GM23338 (cell line): ENCODE results near the gene CRHR1. TPM values are rescaled to one million over a fixed set of nuclear protein-coding genes. Genes with fewer than 3 reads are reported as not detected.

Experiments used
- ATAC-seq: fragments of 200-7000 bp; cut with Tn5 transposase; 3 replicates; pipeline ENCODE4 v1.9.1; 2020
- DNase-seq: peaks from one replicate; pipeline ENCODE4 v3.0.0-alpha.2; 2015; ENCODE audit warnings: low spot score
- H2AFZ ChIP-seq: fragments of 200-600 bp; sonication (generic); 2 replicates; pipeline ENCODE4 v1.8.0; 2016; ENCODE audit warnings: antibody characterized with exemption, mild to moderate bottlenecking, moderate library complexity
- H3F3A ChIP-seq: fragments of 200-600 bp; sonication (generic); replicated peaks from 2 replicates; pipeline ENCODE4 v1.8.0; 2017; ENCODE audit warnings: antibody characterized with exemption, mixed run types, low read depth
- H3K27ac ChIP-seq: fragments of 200-600 bp; sonication (generic); 2 replicates; pipeline ENCODE4 v1.6.1; 2016; ENCODE audit warnings: low read depth
- H3K27me3 ChIP-seq: fragments of 200-600 bp; sonication (generic); 2 replicates; pipeline ENCODE4 v1.8.0; 2016; ENCODE audit warnings: mild to moderate bottlenecking, mixed run types, moderate library complexity; ENCODE audit not compliant: insufficient read depth
- H3K36me3 ChIP-seq: fragments of 200-600 bp; sonication (generic); 2 replicates; pipeline ENCODE4 v1.8.0; 2016; ENCODE audit warnings: mild to moderate bottlenecking; ENCODE audit not compliant: insufficient read depth
- H3K4me1 ChIP-seq: fragments of 200-600 bp; sonication (generic); 2 replicates; pipeline ENCODE4 v1.8.0; 2016; ENCODE audit warnings: mild to moderate bottlenecking, moderate library complexity; ENCODE audit not compliant: insufficient read depth
- H3K4me2 ChIP-seq: fragments of 200-600 bp; sonication (generic); 2 replicates; pipeline ENCODE4 v1.7.1; 2017; ENCODE audit warnings: mixed run types
- H3K4me3 ChIP-seq: fragments of 200-600 bp; sonication (generic); 2 replicates; pipeline ENCODE4 v1.6.1; 2016; ENCODE audit warnings: mixed run types
- H3K79me2 ChIP-seq: fragments of 200-600 bp; sonication (generic); replicated peaks from 2 replicates; pipeline ENCODE4 v1.8.0; 2017; ENCODE audit warnings: mild to moderate bottlenecking; ENCODE audit not compliant: insufficient read depth
- H3K9me2 ChIP-seq: fragments of 200-600 bp; sonication (generic); 2 replicates; pipeline ENCODE4 v1.8.0; 2017; ENCODE audit not compliant: insufficient read depth
- H4K20me1 ChIP-seq: fragments of 200-600 bp; sonication (generic); replicated peaks from 2 replicates; pipeline ENCODE4 v1.8.0; 2017; ENCODE audit warnings: mild to moderate bottlenecking; ENCODE audit not compliant: insufficient read depth
- H3K27ac Mint-ChIP-seq: 2 replicates; pipeline ENCODE4 v1.8.0; 2020; ENCODE audit warnings: inconsistent platforms, mild to moderate bottlenecking, moderate library complexity, mixed read lengths
- H3K27me3 Mint-ChIP-seq: 3 replicates; pipeline ENCODE4 v1.8.0; 2022; ENCODE audit warnings: low read depth, mild to moderate bottlenecking, moderate library complexity, mixed read lengths, inconsistent platforms; ENCODE audit not compliant: insufficient read depth, poor library complexity
- H3K36me3 Mint-ChIP-seq: 3 replicates; pipeline ENCODE4 v1.8.0; 2021; ENCODE audit warnings: low read depth, mild to moderate bottlenecking, inconsistent platforms, moderate library complexity, mixed read lengths
- H3K4me1 Mint-ChIP-seq: 3 replicates; pipeline ENCODE4 v1.8.0; 2020; ENCODE audit warnings: mild to moderate bottlenecking, inconsistent platforms, mixed read lengths
- H3K4me3 Mint-ChIP-seq: 3 replicates; pipeline ENCODE4 v1.8.0; 2021; ENCODE audit warnings: moderate library complexity, mild to moderate bottlenecking, inconsistent platforms, mixed read lengths
- H3K9me3 Mint-ChIP-seq: 3 replicates; pipeline ENCODE4 v1.8.0; 2020; ENCODE audit warnings: moderate library complexity, mild to moderate bottlenecking, inconsistent platforms, mixed read lengths
- CREB1 ChIP-seq: fragments of 250-450 bp; sonication (Bioruptor Pico); IDR thresholded peaks from 2 replicates; pipeline ENCODE4 v1.5.0; 2020; ENCODE audit warnings: low read depth, mild to moderate bottlenecking, moderate library complexity
- ETS1 ChIP-seq: IDR thresholded peaks from 2 replicates; pipeline ENCODE4 v1.6.1; 2016; ENCODE audit warnings: antibody characterized with exemption
- EZH2 ChIP-seq: fragments of 200-600 bp; sonication (generic); IDR thresholded peaks from one replicate; pipeline ENCODE4 v1.8.0; 2017; ENCODE audit warnings: antibody characterized with exemption, mild to moderate bottlenecking, low read depth; ENCODE audit not compliant: unreplicated experiment
- EZH2phosphoT487 ChIP-seq: fragments of 200-600 bp; sonication (generic); IDR thresholded peaks from one replicate; pipeline ENCODE4 v1.8.1; 2018; ENCODE audit warnings: antibody characterized with exemption; ENCODE audit not compliant: unreplicated experiment
- JUNB ChIP-seq: IDR thresholded peaks from one replicate; pipeline ENCODE4 v1.6.1; 2016; ENCODE audit warnings: antibody characterized with exemption; ENCODE audit not compliant: unreplicated experiment
- NANOG ChIP-seq: IDR thresholded peaks from 2 replicates; pipeline ENCODE4 v1.6.1; 2016; ENCODE audit warnings: antibody characterized with exemption, borderline replicate concordance
- POLR2AphosphoS5 ChIP-seq: IDR thresholded peaks from 2 replicates; pipeline ENCODE4 v1.6.1; 2016; ENCODE audit warnings: antibody characterized with exemption, low read depth
- REST ChIP-seq: IDR thresholded peaks from one replicate; pipeline ENCODE4 v1.6.1; 2018; ENCODE audit warnings: antibody characterized with exemption; ENCODE audit not compliant: unreplicated experiment
- STAT1 ChIP-seq: IDR thresholded peaks from one replicate; pipeline ENCODE4 v1.6.1; 2016; ENCODE audit warnings: antibody characterized with exemption; ENCODE audit not compliant: unreplicated experiment
- ZNF114 ChIP-seq: fragments of 250-450 bp; sonication (Bioruptor Pico); IDR thresholded peaks from 2 replicates; pipeline ENCODE4 v1.5.0; 2020; ENCODE audit warnings: mild to moderate bottlenecking, moderate library complexity
- ZNF331 ChIP-seq: fragments of 250-450 bp; sonication (Bioruptor Pico); IDR thresholded peaks from 2 replicates; pipeline ENCODE4 v1.5.0; 2020; ENCODE audit warnings: low read depth, mild to moderate bottlenecking, moderate library complexity
- polyA plus RNA-seq: library from polyadenylated mRNA; unstranded; fragments of >200 nt; fragmentation: Nextera tagmentation; extraction: Ambion mirVana; gene quantifications from 2 replicates; pipeline ENCODE4 v1.2.1, GENCODE V29; 2016
- total RNA-seq: library from RNA; depleted of rRNA; stranded (reverse); fragments of >200 nt; shearing (Covaris generic); gene quantifications from 2 replicates; pipeline ENCODE4 v1.2.3, GENCODE V29; 2014
- TF ChIP-seq, protein P1 (sequence below), 2 experiments: fragments of 200-600 bp in 1 of 2; sonication (generic) in 1 of 2; conservative IDR thresholded peaks; 2 replicates each; pipeline versions ENCODE4 v1.5.1 to v1.6.1; 2016 to 2017; ENCODE audit warnings: antibody characterized with exemption in 2 of 2, low read depth in 2 of 2, mild to moderate bottlenecking in 2 of 2, moderate library complexity in 1 of 2
- TF ChIP-seq, protein P2 (sequence below): fragments of 250-450 bp; sonication (Bioruptor Pico); IDR thresholded peaks from 2 replicates; pipeline ENCODE4 v1.5.0; 2020; ENCODE audit warnings: mild to moderate bottlenecking, moderate library complexity

CRHR1 gene
- total and polyA plus RNA-seq, 2 experiments from 2014 or later = 0.19 to 0.76 TPM

DNA sequence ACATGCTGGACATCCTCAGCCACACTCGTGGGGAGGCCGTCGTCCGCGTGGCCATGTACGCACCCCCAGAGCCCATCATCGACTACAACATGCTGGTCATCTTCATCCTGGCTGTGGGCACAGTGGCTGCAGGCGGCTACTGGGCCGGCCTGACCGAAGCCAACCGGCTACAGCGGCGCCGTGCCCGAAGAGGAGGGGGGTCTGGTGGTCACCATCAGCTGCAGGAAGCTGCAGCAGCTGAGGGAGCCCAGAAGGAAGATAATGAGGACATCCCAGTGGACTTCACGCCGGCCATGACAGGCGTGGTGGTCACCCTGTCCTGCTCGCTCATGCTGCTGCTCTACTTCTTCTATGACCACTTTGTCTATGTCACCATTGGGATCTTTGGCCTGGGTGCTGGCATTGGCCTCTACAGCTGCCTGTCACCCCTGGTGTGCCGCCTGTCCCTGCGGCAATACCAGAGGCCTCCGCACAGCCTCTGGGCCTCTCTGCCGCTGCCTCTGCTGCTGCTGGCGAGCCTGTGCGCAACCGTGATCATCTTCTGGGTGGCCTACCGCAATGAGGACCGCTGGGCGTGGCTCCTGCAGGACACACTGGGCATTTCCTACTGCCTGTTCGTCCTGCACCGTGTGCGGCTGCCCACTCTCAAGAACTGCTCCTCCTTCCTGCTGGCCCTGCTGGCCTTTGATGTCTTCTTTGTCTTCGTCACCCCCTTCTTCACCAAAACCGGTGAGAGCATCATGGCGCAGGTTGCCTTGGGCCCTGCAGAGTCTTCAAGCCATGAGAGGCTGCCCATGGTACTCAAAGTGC, 61.5 kb downstream of the CRHR1 start:
- Mint-ChIP-seq H3K9me3 (no peaks in the 10 kb centered on the region), H3K27me3 (peaks cover 13% of the 10 kb centered on the region), H3K36me3 (no peaks in the 10 kb centered on the region), H3K27ac (no peak overlapping the region), H3K4me1 (no peaks in the 10 kb centered on the region), H3K4me3 (no peak overlapping the region)
- Histone ChIP-seq H2AFZ (no peak overlapping the region), H3F3A (no peaks in the 10 kb centered on the region), H3K36me3 (no peaks in the 10 kb centered on the region), H3K4me2 (no peak overlapping the region), H3K79me2 (no peaks in the 10 kb centered on the region), H3K27me3 (no peaks in the 10 kb centered on the region), H3K4me3 (no peak overlapping the region), H3K9me2 (no peaks in the 10 kb centered on the region), H3K27ac (no peak overlapping the region), H3K4me1 (no peaks in the 10 kb centered on the region), H4K20me1 (no peaks in the 10 kb centered on the region)
- ATAC-seq (no peak), DNase-seq (no peak)
- TF ChIP-seq ZNF114 (CRISPR knock-in tag) = no peak
- TF ChIP-seq ETS1 = no peak
- TF ChIP-seq CREB1 (CRISPR knock-in tag) = no peak
- TF ChIP-seq, protein P1, sequence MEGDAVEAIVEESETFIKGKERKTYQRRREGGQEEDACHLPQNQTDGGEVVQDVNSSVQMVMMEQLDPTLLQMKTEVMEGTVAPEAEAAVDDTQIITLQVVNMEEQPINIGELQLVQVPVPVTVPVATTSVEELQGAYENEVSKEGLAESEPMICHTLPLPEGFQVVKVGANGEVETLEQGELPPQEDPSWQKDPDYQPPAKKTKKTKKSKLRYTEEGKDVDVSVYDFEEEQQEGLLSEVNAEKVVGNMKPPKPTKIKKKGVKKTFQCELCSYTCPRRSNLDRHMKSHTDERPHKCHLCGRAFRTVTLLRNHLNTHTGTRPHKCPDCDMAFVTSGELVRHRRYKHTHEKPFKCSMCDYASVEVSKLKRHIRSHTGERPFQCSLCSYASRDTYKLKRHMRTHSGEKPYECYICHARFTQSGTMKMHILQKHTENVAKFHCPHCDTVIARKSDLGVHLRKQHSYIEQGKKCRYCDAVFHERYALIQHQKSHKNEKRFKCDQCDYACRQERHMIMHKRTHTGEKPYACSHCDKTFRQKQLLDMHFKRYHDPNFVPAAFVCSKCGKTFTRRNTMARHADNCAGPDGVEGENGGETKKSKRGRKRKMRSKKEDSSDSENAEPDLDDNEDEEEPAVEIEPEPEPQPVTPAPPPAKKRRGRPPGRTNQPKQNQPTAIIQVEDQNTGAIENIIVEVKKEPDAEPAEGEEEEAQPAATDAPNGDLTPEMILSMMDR (conservative IDR thresholded peaks at IDR 0.05; ENCODE audit: low read depth in 2 of 2) = no peak
- no peak for TF ChIP-seq EZH2
- TF ChIP-seq POLR2AphosphoS5 = no peak
- no peak for TF ChIP-seq NANOG
- TF ChIP-seq ZNF331 (CRISPR knock-in tag) = no peak
- no peak for TF ChIP-seq REST
- no peak for TF ChIP-seq EZH2phosphoT487
- TF ChIP-seq, protein P2, sequence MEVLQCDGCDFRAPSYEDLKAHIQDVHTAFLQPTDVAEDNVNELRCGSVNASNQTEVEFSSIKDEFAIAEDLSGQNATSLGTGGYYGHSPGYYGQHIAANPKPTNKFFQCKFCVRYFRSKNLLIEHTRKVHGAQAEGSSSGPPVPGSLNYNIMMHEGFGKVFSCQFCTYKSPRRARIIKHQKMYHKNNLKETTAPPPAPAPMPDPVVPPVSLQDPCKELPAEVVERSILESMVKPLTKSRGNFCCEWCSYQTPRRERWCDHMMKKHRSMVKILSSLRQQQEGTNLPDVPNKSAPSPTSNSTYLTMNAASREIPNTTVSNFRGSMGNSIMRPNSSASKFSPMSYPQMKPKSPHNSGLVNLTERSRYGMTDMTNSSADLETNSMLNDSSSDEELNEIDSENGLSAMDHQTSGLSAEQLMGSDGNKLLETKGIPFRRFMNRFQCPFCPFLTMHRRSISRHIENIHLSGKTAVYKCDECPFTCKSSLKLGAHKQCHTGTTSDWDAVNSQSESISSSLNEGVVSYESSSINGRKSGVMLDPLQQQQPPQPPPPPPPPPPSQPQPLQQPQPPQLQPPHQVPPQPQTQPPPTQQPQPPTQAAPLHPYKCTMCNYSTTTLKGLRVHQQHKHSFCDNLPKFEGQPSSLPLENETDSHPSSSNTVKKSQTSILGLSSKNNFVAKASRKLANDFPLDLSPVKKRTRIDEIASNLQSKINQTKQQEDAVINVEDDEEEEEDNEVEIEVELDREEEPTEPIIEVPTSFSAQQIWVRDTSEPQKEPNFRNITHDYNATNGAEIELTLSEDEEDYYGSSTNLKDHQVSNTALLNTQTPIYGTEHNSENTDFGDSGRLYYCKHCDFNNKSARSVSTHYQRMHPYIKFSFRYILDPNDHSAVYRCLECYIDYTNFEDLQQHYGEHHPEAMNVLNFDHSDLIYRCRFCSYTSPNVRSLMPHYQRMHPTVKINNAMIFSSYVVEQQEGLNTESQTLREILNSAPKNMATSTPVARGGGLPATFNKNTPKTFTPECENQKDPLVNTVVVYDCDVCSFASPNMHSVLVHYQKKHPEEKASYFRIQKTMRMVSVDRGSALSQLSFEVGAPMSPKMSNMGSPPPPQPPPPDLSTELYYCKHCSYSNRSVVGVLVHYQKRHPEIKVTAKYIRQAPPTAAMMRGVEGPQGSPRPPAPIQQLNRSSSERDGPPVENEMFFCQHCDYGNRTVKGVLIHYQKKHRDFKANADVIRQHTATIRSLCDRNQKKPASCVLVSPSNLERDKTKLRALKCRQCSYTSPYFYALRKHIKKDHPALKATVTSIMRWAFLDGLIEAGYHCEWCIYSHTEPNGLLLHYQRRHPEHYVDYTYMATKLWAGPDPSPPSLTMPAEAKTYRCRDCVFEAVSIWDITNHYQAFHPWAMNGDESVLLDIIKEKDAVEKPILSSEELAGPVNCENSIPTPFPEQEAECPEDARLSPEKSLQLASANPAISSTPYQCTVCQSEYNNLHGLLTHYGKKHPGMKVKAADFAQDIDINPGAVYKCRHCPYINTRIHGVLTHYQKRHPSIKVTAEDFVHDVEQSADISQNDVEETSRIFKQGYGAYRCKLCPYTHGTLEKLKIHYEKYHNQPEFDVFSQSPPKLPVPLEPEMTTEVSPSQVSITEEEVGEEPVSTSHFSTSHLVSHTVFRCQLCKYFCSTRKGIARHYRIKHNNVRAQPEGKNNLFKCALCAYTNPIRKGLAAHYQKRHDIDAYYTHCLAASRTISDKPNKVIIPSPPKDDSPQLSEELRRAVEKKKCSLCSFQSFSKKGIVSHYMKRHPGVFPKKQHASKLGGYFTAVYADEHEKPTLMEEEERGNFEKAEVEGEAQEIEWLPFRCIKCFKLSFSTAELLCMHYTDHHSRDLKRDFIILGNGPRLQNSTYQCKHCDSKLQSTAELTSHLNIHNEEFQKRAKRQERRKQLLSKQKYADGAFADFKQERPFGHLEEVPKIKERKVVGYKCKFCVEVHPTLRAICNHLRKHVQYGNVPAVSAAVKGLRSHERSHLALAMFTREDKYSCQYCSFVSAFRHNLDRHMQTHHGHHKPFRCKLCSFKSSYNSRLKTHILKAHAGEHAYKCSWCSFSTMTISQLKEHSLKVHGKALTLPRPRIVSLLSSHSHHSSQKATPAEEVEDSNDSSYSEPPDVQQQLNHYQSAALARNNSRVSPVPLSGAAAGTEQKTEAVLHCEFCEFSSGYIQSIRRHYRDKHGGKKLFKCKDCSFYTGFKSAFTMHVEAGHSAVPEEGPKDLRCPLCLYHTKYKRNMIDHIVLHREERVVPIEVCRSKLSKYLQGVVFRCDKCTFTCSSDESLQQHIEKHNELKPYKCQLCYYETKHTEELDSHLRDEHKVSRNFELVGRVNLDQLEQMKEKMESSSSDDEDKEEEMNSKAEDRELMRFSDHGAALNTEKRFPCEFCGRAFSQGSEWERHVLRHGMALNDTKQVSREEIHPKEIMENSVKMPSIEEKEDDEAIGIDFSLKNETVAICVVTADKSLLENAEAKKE (CRISPR knock-in tag) = no peak
- no peak for TF ChIP-seq JUNB
- no peak for TF ChIP-seq STAT1
